Caco-2 (cell line): ENCODE data around the gene NUP98. TPM values are rescaled to one million over a fixed set of nuclear protein-coding genes. Genes with fewer than 3 reads are reported as not detected.

ENCODE experiments used
- BruUV-seq: library from RNA; stranded (reverse); fragments of 400-500 nt; replicated peaks from 2 replicates; lab custom pipeline; 2021; lab: Mats Ljungman, UMichigan
- CTCF ChIA-PET: fragments of 300-600 bp; sonication (Branson Sonifier 250); formaldehyde crosslinking; loops from one replicate; lab custom pipeline; 2022; ENCODE audit warnings: antibody characterized with exemption; lab: Charles Lee
- POLR2A ChIA-PET: fragments of 300-600 bp; sonication (Branson Sonifier 250); formaldehyde crosslinking; loops from one replicate; lab custom pipeline; 2022; ENCODE audit warnings: antibody characterized with exemption; lab: Charles Lee
- DNase-seq, 2 experiments: peaks; one replicate each; pipeline versions ENCODE4 v3.0.0 to v3.0.0-alpha.2; 2020 to 2022
- H3K27me3 ChIP-seq: replicated peaks from 2 replicates; pipeline ENCODE4 v1.6.0; 2011; ENCODE audit warnings: low read length; ENCODE audit not compliant: control insufficient read depth, insufficient read depth
- H3K36me3 ChIP-seq: 2 replicates; pipeline ENCODE4 v1.5.1; 2011; ENCODE audit warnings: low read length; ENCODE audit not compliant: control insufficient read depth, insufficient read depth
- H3K4me1 ChIP-seq: fragments of 250-450 bp; sonication (Bioruptor Pico); 2 replicates; pipeline ENCODE4 v1.5.1; 2020; ENCODE audit warnings: mild to moderate bottlenecking
- H3K4me3 ChIP-seq: 2 replicates; pipeline ENCODE4 v1.5.1; 2011; ENCODE audit warnings: low read depth, mild to moderate bottlenecking, control low read depth, low read length
- H3K9me3 ChIP-seq: fragments of 250-450 bp; sonication (Bioruptor Pico); 2 replicates; pipeline ENCODE4 v1.5.1; 2020; ENCODE audit warnings: mild to moderate bottlenecking, moderate library complexity
- H3K27ac Mint-ChIP-seq: one replicate; pipeline ENCODE4 v1.8.0; 2022; ENCODE audit warnings: mixed read lengths; ENCODE audit not compliant: unreplicated experiment
- H3K27me3 Mint-ChIP-seq: one replicate; pipeline ENCODE4 v1.8.0; 2022; ENCODE audit warnings: mixed read lengths; ENCODE audit not compliant: insufficient read depth, unreplicated experiment
- H3K36me3 Mint-ChIP-seq: one replicate; pipeline ENCODE4 v1.8.0; 2022; ENCODE audit warnings: mild to moderate bottlenecking, mixed read lengths; ENCODE audit not compliant: insufficient read depth, unreplicated experiment
- H3K4me1 Mint-ChIP-seq: one replicate; pipeline ENCODE4 v1.8.0; 2022; ENCODE audit warnings: low read depth, mixed read lengths; ENCODE audit not compliant: unreplicated experiment
- H3K4me3 Mint-ChIP-seq: one replicate; pipeline ENCODE4 v1.8.0; 2022; ENCODE audit warnings: mild to moderate bottlenecking, moderate library complexity, mixed read lengths; ENCODE audit not compliant: unreplicated experiment
- H3K9me3 Mint-ChIP-seq: one replicate; pipeline ENCODE4 v1.8.0; 2022; ENCODE audit warnings: mixed read lengths; ENCODE audit not compliant: unreplicated experiment
- CTCF ChIP-seq, 2 experiments: fragments of 200-600 bp in 1 of 2; IDR thresholded peaks; 1 replicate in 1 of 2; 2 replicates in 1 of 2; pipeline versions ENCODE4 v1.5.1 to v1.8.0; 2011 to 2022; ENCODE audit warnings: antibody characterized with exemption in 1 of 2, control low read depth in 1 of 2, inconsistent platforms in 1 of 2, low read depth in 1 of 2, low read length in 1 of 2, mild to moderate bottlenecking in 1 of 2, moderate library complexity in 1 of 2; ENCODE audit not compliant: insufficient read depth in 1 of 2, severe bottlenecking in 1 of 2, unreplicated experiment in 1 of 2
- intact Hi-C: fragments of 100-400 bp; cut with micrococcal nuclease; formaldehyde crosslinking; loops from one replicate; pipeline ENCODE4 v1.10.0; 2022; ENCODE audit not compliant: unreplicated experiment
- total RNA-seq: library from RNA; stranded (reverse); gene quantifications from 2 replicates; pipeline ENCODE4 v1.2.3, GENCODE V29; 2022

NUP98 gene
- total RNA-seq, 1 experiment from 2014 or later, result 146 TPM

- no peak for TF ChIP-seq CTCF (IDR thresholded peaks at IDR 0.05; ENCODE audit: insufficient read depth in 1 of 2, low read depth in 1 of 2, low read length in 1 of 2, severe bottlenecking in 1 of 2, unreplicated experiment in 1 of 2)
- Histone ChIP-seq H3K36me3 (peaks cover 4% of the 10 kb centered on the region), H3K4me1 (peaks cover 34% of the 10 kb centered on the region)
Observed at GRCh38 chr11:3707176-3707575, 90.2 kb downstream of the NUP98 start.

GRCh38 chr11:3703383-3703782, 94.0 kb downstream of the NUP98 start:
- intact Hi-C loops, result no loop called here
- no TSS peak for BruUV-seq
- no peaks in the 10 kb centered on the region for H3K9me3 Mint-ChIP-seq
- ChIA-PET CTCF (no interaction called here), POLR2A (no interaction called here)
- DNase-seq, result no peak
- peaks cover 95% of the 10 kb centered on the region for H3K36me3 Mint-ChIP-seq
- Histone ChIP-seq H3K4me1 (peaks cover 12% of the 10 kb centered on the region; the same call in 1 of the 2 replicates), H3K36me3 (peaks cover 5% of the 10 kb centered on the region), H3K27me3 (no peaks in the 10 kb centered on the region), H3K9me3 (no peaks in the 10 kb centered on the region), H3K4me3 (no peak overlapping the region)
- H3K4me3 Mint-ChIP-seq, result no peak overlapping the region
- peaks cover 7% of the 10 kb centered on the region for H3K4me1 Mint-ChIP-seq
- H3K27ac Mint-ChIP-seq, result no peak overlapping the region
- H3K27me3 Mint-ChIP-seq, result no peaks in the 10 kb centered on the region
- TF ChIP-seq CTCF (IDR thresholded peaks at IDR 0.05; ENCODE audit: insufficient read depth in 1 of 2, low read depth in 1 of 2, low read length in 1 of 2, severe bottlenecking in 1 of 2, unreplicated experiment in 1 of 2), result no peak

More at GRCh38 chr11:3707176-3707575, 90.2 kb downstream of the NUP98 start:
- H3K27ac Mint-ChIP-seq, result no peak overlapping the region
- peaks cover 23% of the 10 kb centered on the region for H3K4me1 Mint-ChIP-seq
- ChIA-PET CTCF (no interaction called here), POLR2A (no interaction called here)
- intact Hi-C loops, result no loop called here
- no peaks in the 10 kb centered on the region for H3K27me3 Mint-ChIP-seq
- no peak for DNase-seq
- H3K4me3 Mint-ChIP-seq, result no peak overlapping the region
- no TSS peak for BruUV-seq
- Histone ChIP-seq H3K9me3 (no peaks in the 10 kb centered on the region), H3K27me3 (no peaks in the 10 kb centered on the region), H3K4me3 (no peak overlapping the region)
- peaks cover 87% of the 10 kb centered on the region for H3K36me3 Mint-ChIP-seq
- H3K9me3 Mint-ChIP-seq, result no peaks in the 10 kb centered on the region

- Mint-ChIP-seq H3K36me3 (peaks cover 87% of the 10 kb centered on the region), H3K27ac (no peak overlapping the region), H3K9me3 (no peaks in the 10 kb centered on the region), H3K4me1 (no peaks in the 10 kb centered on the region), H3K27me3 (no peaks in the 10 kb centered on the region), H3K4me3 (no peak overlapping the region)
- CTCF ChIA-PET, result no interaction called here
- H3K9me3 ChIP-seq, result no peaks in the 10 kb centered on the region
- no peaks in the 10 kb centered on the region for H3K27me3 ChIP-seq
- H3K4me1 ChIP-seq, result no peaks in the 10 kb centered on the region
- intact Hi-C loops, result no loop called here
- POLR2A ChIA-PET, result no interaction called here
- no TSS peak for BruUV-seq
- no peak overlapping the region for H3K4me3 ChIP-seq
- peaks cover 5% of the 10 kb centered on the region for H3K36me3 ChIP-seq
- TF ChIP-seq CTCF (IDR thresholded peaks at IDR 0.05; ENCODE audit: insufficient read depth in 1 of 2, low read depth in 1 of 2, low read length in 1 of 2, severe bottlenecking in 1 of 2, unreplicated experiment in 1 of 2), result no peak
- DNase-seq, result no peak
Observed at GRCh38 chr11:3700910-3701309, 96.4 kb downstream of the NUP98 start.
